ENCODE measurements around the gene RAB1A.

The RAB1A gene

DNA sequence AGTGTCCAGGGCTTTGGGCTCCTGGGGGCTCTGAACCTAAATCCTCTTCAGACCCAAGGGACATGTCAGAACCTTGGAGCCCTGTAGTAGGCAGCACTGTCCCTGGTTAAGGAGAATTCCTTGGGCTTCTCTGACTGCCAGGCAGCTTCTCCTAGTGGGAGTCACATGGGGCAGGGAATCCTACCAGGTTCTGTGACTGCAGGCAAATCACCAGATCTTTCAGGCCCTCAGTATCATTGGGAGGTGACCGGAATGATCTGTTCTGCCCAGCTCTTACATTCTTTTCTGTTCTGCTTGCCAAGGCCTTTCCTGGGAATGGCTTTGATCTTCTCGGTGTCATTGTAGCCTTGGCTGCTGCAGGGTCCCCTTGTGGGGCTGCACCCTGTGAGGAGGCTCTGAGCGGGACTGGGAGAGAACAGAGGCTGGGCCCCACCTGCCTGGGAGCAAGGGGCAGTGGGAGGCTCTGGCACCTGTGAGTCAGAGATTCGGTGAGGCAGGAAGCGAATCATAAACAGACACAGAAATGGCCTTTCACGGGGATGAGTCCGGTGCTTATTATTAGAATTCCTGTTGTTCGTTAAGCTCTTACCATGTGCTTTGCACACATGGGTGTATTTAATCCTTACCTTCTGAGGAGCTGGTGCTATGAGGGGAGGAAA is 59.6 kb downstream of the RAB1A start:
- TF ChIP-seq CTCF (IDR thresholded peaks at IDR 0.05; ENCODE audit: borderline replicate concordance, extremely low read depth, low read length, poor library complexity, severe bottlenecking): no peak
- TF ChIP-seq EZH2 (IDR thresholded peaks at IDR 0.05; ENCODE audit: borderline replicate concordance, low read depth, low read length, severe bottlenecking): no peak
- Histone ChIP-seq H3K27me3 (ENCODE audit: insufficient read depth, low read length, poor library complexity) (no peaks in the 10 kb centered on the region), H3K9me3 (ENCODE audit: insufficient read depth, low read length, severe bottlenecking) (no peaks in the 10 kb centered on the region), H2AFZ (ENCODE audit: low read depth, low read length) (no peak overlapping the region), H3K27ac (ENCODE audit: low read length) (no peak overlapping the region), H4K20me1 (ENCODE audit: insufficient read depth, low read length) (peaks cover 26% of the 10 kb centered on the region), H3K36me3 (ENCODE audit: insufficient read depth, low read length) (peaks cover 54% of the 10 kb centered on the region), H3K79me2 (ENCODE audit: insufficient read depth, low read length) (peaks cover 16% of the 10 kb centered on the region), H3K4me1 (ENCODE audit: insufficient read depth, low read length) (no peaks in the 10 kb centered on the region), H3K4me2 (ENCODE audit: insufficient read depth, low read length) (no peak overlapping the region), H3K4me3 (ENCODE audit: low read depth in 1 of 2, low read length in 2 of 2) (no peak overlapping the region), H3K9ac (ENCODE audit: low read depth, low read length) (no peak overlapping the region)
- no peak for DNase-seq
- ATAC-seq (ENCODE audit: insufficient read depth, low read depth): no peak

- DNase-seq: no peak
- no peak overlapping the region for H2AFZ ChIP-seq (ENCODE audit: low read depth, low read length)
- H3K79me2 ChIP-seq (ENCODE audit: insufficient read depth, low read length): peaks cover 19% of the 10 kb centered on the region
- H3K36me3 ChIP-seq (ENCODE audit: insufficient read depth, low read length): peaks cover 49% of the 10 kb centered on the region
- no peak overlapping the region for H3K4me2 ChIP-seq (ENCODE audit: insufficient read depth, low read length)
- H3K4me3 ChIP-seq (ENCODE audit: low read depth in 1 of 2, low read length in 2 of 2): no peak overlapping the region
- H3K9me3 ChIP-seq (ENCODE audit: insufficient read depth, low read length, severe bottlenecking): no peaks in the 10 kb centered on the region
- no peak overlapping the region for H3K9ac ChIP-seq (ENCODE audit: low read depth, low read length)
- H3K4me1 ChIP-seq (ENCODE audit: insufficient read depth, low read length): peaks cover 4% of the 10 kb centered on the region
- H3K27ac ChIP-seq (ENCODE audit: low read length): no peak overlapping the region
- no peaks in the 10 kb centered on the region for H3K27me3 ChIP-seq (ENCODE audit: insufficient read depth, low read length, poor library complexity)
- no peak for ATAC-seq (ENCODE audit: insufficient read depth, low read depth)
- H4K20me1 ChIP-seq (ENCODE audit: insufficient read depth, low read length): peaks cover 30% of the 10 kb centered on the region
- TF ChIP-seq EZH2 (IDR thresholded peaks at IDR 0.05; ENCODE audit: borderline replicate concordance, low read depth, low read length, severe bottlenecking) (no peak), CTCF (IDR thresholded peaks at IDR 0.05; ENCODE audit: borderline replicate concordance, extremely low read depth, low read length, poor library complexity, severe bottlenecking) (no peak)
These were observed 60.5 kb downstream of the RAB1A start for GRCh38 chr2:65069439-65069824.

- Histone ChIP-seq H3K27ac (ENCODE audit: low read length) (no peak overlapping the region), H3K79me2 (ENCODE audit: insufficient read depth, low read length) (peaks cover 26% of the 10 kb centered on the region), H2AFZ (ENCODE audit: low read depth, low read length) (no peak overlapping the region), H3K9ac (ENCODE audit: low read depth, low read length) (no peak overlapping the region), H3K36me3 (ENCODE audit: insufficient read depth, low read length) (peaks cover 35% of the 10 kb centered on the region), H3K9me3 (ENCODE audit: insufficient read depth, low read length, severe bottlenecking) (no peaks in the 10 kb centered on the region), H3K4me2 (ENCODE audit: insufficient read depth, low read length) (no peak overlapping the region), H4K20me1 (ENCODE audit: insufficient read depth, low read length) (peaks cover 40% of the 10 kb centered on the region), H3K4me1 (ENCODE audit: insufficient read depth, low read length) (peaks cover 7% of the 10 kb centered on the region), H3K4me3 (ENCODE audit: low read depth in 1 of 2, low read length in 2 of 2) (no peak overlapping the region), H3K27me3 (ENCODE audit: insufficient read depth, low read length, poor library complexity) (no peaks in the 10 kb centered on the region)
- ATAC-seq (ENCODE audit: insufficient read depth, low read depth) (no peak), DNase-seq (no peak)
- no peak for TF ChIP-seq EZH2 (IDR thresholded peaks at IDR 0.05; ENCODE audit: borderline replicate concordance, low read depth, low read length, severe bottlenecking)
- TF ChIP-seq CTCF (IDR thresholded peaks at IDR 0.05; ENCODE audit: borderline replicate concordance, extremely low read depth, low read length, poor library complexity, severe bottlenecking): peak; percentile 7
These were observed 61.9 kb downstream of the RAB1A start for GRCh38 chr2:65067806-65068553.

Measured in DND-41 (cell line).